OCI-LY7 (cell line): ENCODE measurements around the gene FAM161B.

Source experiments
- EZH2phosphoT487 ChIP-seq: fragments of 200-600 bp; sonication (generic); IDR thresholded peaks from 2 replicates; pipeline ENCODE4 v1.6.1; 2018; ENCODE audit warnings: low read depth, borderline replicate concordance, mild to moderate bottlenecking, mixed run types, antibody characterized with exemption, low read length, moderate library complexity, mixed read lengths
- TF ChIP-seq, protein P1 (sequence below): fragments of 200-600 bp; sonication (generic); conservative IDR thresholded peaks from 2 replicates; pipeline ENCODE4 v1.5.1; 2014; ENCODE audit warnings: mild to moderate bottlenecking, antibody characterized with exemption, low read length, moderate library complexity, mixed read lengths

DNA sequence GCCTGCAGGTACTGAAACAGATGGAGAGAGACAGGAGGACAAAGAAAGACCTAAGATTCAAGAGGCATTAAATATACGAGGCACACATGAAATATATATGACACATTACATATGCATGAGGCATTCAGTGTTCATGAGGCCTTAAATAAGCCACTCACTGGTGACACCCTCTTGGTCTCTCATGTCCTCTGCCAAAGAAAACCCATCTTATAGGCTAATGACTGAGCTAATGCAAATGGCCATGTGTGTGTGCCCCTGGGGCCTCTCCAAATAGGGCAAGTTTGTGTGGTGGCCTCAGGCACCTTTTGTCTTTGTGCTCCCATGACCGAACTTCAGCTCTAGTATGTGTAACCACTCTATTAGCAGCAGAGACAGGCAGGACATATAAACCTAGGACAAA, 19.0 kb upstream of the FAM161B start:
- TF ChIP-seq, protein P1, sequence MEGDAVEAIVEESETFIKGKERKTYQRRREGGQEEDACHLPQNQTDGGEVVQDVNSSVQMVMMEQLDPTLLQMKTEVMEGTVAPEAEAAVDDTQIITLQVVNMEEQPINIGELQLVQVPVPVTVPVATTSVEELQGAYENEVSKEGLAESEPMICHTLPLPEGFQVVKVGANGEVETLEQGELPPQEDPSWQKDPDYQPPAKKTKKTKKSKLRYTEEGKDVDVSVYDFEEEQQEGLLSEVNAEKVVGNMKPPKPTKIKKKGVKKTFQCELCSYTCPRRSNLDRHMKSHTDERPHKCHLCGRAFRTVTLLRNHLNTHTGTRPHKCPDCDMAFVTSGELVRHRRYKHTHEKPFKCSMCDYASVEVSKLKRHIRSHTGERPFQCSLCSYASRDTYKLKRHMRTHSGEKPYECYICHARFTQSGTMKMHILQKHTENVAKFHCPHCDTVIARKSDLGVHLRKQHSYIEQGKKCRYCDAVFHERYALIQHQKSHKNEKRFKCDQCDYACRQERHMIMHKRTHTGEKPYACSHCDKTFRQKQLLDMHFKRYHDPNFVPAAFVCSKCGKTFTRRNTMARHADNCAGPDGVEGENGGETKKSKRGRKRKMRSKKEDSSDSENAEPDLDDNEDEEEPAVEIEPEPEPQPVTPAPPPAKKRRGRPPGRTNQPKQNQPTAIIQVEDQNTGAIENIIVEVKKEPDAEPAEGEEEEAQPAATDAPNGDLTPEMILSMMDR: no peak
- TF ChIP-seq EZH2phosphoT487: no peak
